HG03469 (cell line): ENCODE results near the gene BACH2.
"Not testable (repeated sequence)": the region's sequence is repeated elsewhere in the genome, so short reads cannot be mapped to it uniquely, and the experiment has no call there.

Experiments
- ATAC-seq: cut with Tn5 transposase; IDR thresholded peaks from one replicate; pipeline ENCODE4 v1.9.1; 2021; ENCODE audit warnings: mild to moderate bottlenecking, moderate library complexity, moderate number of reproducible peaks; ENCODE audit not compliant: unreplicated experiment

BACH2 gene

DNA sequence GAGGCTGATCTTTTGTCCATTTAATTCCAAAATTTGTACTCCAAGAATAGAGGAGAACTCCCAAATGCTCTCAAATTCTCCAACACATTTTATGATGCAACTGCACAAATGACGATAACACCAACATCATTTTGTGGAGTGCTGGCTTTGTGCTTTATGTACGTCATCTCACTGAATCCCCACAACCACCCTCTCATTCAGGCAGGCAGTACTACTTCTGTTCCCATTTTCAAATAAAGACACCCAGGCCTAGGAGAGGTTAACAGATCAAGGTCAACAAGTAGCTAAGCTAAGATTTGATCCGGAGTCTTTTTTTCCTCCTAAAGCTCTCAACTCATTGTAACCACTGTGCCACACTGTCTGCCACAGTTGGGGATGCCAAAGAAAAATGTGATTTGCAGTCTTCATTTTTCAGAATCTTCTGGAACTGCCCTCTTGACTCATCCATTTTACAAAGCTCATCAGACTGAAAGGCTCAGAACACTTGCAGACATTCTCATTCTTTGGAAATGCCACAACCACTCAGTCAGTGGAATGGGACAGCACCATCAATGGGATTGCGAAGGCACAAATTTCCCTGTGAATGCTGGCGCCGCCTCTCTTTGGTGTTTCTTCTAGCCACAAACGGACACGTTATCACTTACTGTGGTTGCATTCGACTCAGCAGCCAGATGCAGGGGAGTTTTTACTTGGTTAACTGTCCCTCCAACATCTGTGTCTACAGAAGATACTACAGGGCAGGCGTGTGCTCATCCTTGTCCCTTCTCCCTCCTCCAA lies 217.9 kb downstream of the BACH2 start:
- no peak for ATAC-seq

DNA sequence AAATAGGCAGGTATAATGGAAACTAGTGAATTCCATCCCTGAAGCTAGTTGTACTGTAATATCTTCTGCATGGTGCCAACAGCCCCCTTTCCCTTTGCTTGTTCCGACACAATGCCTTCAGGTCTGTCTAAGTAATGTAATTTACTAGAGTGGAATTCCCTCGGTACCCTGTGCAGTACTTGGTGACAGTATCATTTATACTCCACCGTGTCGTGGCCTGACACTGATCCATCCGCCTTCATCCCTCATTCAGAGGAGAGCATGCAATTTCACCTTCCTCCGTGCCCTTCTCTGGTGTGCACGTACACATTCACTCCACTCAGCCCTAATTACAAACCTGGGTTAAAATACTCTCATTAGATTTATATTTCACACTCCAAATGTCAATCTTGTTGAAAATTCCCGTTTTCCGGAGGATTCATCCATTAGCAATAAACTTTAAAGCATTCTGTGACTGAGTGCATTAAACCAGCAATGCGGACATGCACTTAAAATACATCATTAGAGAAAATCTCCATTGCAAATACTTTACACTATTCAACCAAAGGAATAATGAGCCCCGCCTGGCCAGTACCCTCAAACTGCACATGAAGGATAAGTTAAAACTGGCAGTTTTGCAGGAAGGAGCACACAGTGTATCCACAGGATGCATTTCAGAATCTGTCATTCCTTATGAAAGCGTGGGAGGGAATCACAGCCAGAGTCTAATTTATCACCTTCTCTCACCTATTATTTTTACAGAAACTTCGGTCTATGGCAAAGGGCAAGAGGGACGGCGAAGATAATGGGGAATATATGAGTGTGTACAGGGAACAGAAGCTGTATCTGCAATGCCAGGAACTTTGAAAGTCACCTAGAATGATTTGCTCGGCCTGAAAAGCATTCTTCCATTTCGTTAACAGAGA lies 219.9 kb downstream of the BACH2 start:
- ATAC-seq, result no peak

DNA sequence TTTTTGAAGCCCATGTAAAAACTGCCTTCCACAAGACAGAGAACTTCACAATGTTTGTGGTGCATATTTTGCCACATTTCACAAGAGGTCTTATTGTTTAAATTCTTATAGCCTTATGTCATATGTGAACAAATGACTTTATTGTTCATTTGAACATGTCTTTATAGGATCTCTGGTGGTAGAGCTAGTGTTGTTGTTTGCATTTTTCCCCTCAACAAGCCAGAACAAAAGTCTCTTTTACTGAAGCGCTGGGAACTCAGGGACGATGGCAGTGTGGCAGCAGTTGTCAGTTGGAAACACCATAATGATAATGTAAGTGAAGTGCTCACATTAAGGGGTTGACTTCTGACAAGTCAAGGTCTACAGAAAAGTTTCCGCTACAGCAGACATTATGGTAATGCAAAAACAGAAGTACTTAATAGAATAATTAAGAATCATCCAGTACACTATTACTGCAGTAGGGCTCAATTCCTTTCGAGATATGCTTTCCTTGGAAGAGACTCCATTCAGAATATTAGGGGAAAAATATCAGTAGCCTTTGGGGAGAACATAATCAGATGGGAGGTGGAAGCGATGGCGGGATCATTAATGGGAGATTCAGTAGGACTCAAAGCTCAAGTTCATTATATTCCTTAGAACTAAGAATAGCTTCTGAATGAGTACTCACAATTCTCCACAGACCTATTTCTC lies 222.3 kb downstream of the BACH2 start:
- no peak for ATAC-seq

DNA sequence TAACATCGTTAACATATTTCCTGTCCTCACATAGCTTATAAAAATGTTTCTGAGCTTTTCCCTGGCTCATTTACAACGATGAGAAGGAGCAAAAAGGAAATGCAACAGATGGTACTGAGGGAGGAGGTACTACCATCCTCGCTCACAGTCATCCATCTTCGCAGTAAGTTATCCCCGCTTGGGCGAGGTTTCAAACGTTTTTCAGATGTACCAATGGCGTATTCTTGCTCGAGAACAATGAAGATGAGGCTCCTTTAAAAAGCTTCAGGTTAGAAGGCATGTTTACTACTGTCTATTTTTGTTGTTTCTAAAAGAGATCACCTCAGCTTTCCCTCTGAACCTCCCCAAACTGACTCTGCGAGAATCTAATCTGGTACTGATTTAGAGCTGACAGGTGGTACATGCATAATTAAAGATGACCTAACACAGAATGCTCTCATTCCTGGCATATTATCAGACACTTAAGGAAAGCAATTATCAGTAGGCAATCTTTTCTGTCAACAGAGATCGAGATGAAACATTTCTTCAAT lies 223.6 kb downstream of the BACH2 start:
- ATAC-seq, result no peak

DNA sequence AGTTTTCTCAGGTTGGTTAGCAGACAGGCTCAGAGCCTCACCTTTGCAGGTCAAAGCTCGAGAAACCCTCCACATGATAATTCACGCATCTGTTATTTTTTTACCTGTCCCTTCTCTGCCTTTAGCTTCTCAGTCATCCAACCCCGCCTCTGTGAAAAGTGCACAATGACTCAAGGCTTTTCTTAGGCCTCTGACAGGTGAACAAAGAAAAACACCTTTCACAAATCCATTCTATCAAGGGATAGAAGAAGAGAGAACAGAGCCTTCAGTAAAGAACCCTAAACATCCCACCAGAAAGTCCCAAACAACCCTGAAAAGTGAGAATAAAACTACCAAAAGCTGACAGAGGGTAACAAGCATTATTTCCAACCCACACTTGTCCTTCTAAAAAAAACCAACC lies 224.1 kb downstream of the BACH2 start:
- no peak for ATAC-seq

DNA sequence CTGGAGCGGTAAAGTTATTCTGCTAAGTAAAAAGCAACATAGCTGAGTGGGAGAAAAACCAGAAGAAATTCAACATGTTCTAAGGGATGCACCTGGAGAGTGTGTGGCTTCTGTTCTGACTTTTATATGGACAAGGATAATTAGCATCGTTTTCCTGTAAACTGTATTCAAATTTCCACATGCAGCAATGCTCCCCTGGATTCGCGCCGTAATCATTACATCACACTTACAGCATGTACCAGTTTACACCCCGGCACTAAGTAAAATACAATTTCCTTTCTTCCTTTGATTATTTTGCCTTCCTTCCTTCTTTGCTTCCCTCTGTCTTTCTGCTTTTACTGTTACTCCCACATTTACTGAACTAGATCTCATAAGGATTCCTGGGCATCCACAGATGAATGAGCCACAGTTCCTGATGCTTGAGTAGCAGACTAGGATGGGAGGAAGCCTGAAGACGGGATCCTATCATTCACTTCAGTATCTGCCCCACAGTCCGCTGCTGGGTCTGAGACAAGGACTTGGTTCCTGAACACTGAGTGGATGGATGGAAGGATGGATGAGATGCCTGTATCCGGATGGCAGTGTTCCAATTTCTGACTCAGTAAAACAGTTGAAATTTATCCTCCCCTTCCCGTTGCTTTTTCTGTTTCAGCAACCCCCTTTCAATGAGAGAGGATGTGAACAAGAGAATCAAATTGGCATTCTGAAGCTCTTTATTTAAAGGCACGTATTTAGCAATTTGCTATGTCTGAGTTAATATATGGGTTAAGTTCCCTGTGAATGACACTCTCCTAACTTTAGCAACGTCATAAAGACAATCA lies 227.7 kb downstream of the BACH2 start:
- ATAC-seq, result no peak

DNA sequence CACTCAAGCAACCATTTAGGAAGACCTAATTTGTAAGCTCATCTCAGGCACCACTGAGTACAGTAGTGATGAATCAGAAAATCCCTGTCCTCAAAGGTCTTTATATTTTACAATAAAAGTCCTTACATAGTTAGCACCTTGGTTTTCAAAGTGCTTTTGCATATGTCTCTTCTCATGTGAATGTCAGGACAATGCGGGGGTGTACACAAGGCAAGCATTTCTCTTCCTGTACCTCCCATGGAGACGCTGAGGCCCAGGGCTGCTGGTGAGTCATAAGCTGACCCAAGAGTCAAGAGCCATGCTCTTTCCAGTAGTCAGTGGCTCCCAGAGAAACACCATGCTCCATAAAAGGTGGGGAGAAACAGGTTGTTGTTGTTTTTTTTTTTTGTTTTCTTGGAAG lies 228.4 kb downstream of the BACH2 start:
- ATAC-seq, result no peak

DNA sequence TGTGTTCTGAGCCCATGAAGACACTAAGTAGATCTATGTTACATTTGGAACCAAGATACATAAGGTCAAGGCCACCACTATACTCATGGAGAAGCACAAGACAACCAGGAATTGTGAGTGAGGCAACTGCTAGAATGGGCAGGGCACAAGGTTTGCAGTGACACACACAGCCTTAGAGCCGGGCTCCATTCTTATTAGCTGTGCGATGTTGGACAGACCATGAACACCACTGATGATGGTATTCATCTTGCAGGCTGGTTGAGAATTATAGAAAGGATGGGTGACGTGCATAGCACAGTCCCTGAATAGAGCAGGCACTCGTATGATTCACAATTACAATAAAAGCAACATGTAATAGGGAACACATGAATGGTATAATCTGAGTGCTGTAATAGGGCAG lies 229.9 kb downstream of the BACH2 start:
- ATAC-seq, result no peak

DNA sequence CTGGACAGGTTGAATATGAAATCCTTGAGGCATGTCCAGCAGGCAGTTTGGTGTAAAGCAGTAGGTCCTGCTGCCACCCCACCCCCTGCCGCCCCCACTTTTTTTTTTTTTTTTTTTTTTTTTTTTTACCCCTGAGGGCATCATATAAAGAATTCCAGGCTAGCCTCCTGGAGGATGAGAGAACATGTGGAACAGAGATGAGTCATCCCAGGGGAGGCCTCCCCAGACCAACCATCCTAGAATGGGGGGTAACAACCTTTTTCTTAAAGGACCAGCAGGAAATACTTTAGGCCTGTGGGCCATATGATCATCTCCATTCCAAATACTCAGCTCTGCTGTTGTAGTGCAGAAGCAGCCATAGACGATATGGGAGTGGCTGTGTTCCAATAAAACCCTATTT lies 231.5 kb downstream of the BACH2 start:
- no peak for ATAC-seq

DNA sequence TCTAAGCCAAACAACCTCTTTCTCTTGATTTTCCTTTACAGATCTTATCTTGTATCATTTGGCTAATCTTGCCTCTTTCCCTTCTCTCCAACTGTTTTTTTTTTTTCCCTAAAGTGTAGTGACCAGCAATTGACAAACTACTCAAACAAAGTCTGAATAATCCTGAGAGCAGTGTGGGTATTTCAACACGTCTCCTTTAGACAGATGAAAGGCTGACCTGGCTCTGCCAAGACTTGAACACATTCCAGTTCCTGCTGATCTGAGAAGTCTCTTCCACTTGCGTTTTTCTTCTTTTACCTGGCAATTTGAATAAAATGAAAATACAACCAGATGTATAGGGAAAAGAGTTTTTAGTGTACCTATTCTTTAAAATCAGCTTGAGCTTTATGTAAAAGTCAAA lies 234.0 kb downstream of the BACH2 start:
- no peak for ATAC-seq

DNA sequence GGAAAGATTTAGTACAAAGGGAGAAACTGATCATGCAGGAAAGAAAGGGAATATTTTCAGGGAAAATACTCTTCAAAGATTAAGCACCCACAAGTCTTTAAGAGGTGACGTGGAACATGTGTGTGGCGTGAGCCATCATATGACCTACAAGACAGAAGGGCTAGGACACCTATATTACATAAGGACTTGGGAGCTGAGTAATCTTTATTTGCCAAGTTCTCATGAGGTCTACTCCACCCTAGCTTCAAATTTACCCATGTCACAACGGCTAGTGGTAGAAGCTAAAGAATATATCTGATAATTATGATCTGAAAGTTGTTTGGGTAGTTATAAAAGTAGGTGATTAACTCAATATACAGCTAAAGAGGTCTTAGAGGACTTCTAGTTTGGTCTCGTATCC lies 234.6 kb downstream of the BACH2 start:
- no peak for ATAC-seq

DNA sequence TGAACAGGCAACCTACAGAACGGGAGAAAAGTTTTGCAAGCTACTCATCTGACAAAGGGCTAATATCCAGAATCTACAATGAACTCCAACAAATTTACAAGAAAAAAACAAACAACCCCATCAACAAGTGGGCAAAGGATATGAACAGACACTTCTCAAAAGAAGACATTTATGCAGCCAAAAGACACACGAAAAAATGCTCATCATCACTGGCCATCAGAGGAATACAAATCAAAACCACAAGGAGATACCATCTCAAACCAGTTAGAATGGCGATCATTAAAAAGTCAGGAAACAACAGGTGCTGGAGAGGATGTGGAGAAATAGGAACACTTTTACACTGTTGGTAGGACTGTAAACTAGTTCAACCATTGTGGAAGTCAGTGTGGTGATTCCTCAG lies 237.5 kb downstream of the BACH2 start:
- not testable (repeated sequence) for ATAC-seq

DNA sequence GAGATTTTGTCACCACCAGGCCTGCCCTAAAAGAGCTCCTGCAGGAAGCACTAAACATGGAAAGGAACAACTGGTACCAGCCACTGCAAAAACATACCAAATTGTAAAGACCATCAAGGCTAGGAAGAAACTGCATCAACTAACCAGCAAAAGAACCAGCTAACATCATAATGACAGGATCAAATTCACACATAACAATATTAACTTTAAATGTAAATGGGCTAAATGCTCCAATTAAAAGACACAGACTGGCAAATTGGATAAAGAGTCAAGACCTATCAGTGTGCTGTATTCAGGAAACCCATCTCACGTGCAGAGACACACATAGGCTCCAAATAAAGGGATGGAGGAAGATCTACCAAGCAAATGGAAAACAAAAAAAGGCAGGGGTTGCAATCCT lies 240.7 kb downstream of the BACH2 start:
- not testable (repeated sequence) for ATAC-seq

DNA sequence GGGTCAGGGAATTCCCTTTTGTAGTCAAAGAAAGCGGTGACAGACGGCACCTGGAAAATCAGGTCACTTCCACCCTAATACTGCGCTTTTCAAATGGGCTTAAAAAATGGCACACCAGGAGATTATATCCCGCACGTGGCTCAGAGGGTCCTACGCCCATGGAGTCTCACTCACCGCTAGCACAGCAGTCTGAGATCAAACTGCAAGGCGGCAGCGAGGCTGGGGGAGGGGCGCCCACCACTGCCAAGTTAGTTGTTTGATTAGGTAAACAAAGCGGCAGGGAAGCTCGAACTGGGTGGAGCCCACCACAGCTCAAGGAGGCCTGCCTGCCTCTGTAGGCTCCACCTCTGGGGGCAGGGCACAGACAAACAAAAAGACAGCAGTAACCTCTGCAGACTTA lies 242.4 kb downstream of the BACH2 start:
- ATAC-seq, result not testable (repeated sequence)

DNA sequence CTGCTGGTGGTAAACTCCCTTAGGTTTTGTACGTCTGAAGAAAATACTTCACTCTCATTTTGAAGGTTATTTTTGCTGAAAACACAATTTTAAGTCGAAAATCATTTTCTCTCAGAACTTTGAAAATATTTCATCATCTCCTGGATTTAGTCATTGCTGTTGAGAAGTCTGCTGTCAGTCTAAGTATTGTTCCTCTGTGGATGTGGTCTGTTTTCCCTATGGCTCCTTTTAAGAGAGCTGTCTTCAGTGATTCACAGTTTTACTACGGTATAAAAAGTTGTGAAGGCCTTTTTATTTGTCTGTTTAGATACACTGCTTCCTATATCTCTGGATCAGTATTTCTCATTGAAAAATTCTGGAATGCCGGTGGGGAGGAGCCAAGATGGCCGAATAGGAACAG lies 243.0 kb downstream of the BACH2 start:
- no peak for ATAC-seq

DNA sequence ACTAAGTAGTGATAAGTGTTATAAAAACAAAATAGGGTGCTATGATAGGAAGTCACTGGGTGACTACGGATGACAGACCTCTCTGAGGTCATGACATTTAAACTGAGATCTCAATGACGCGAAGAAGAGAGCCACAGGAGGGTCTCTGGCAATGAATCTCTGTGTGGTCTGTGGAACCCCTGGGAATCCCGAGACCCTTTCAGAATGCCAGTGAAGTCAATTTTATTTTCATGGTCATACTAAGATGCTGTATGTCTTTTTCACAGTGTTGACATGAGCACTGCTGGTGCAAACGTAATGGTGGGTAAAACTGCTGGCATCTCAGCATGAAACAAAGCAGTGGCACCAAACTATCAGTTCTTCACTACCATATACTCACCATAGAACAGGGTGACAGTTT lies 247.3 kb downstream of the BACH2 start:
- ATAC-seq, result no peak

DNA sequence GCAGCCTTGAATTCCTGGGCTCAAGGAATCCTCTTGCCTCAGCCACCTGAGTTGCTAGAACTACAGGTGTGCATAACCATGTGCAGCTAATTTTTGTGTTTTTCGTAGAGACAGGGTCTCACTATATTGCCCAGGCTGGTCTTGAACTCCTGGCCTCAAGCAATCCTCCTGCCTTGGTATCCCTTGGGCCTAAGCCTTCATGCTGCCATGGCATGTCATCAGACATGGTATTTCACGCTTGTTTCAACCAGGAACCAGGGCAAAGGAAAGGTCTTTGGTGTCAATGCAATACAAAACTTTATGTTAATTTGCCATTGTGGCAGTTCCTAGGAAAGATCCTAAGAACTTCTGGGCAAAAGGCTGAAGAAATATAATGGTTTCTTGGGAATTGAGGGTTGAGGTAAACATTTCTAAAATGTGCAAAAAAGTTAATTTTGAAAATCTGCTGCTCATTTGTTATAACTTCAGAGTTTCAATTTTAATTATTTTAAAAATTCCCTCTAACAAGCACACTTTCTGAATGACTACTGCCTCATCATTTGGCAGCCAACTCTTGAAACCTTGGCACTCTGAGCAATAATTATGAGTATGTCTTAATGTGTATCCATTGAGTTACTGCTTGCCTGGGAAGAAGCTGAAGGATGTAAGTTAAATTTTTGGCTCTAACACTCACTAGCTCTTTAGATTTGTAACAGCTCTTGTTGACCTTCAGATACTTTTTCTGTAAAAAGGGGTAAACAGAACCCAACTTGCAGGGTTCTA lies 248.3 kb downstream of the BACH2 start:
- no peak for ATAC-seq

DNA sequence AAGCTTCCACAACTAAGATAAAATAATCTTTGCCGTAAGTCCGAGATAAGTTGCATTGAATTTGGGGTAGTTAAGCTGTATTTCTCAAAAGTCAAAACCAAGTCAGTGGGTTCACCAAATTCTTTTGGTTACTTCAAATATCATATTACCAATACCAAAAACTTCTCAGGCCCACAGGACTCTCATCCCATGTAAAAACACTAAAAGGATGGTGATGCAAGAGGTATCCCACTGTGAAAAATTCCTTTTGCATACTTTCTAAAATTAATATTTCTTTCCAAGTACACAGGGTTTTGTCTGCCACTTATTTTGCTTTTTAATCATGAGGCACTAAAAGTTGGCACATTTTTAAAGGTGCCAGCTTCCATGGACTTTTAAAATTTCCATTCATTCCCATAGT lies 251.1 kb downstream of the BACH2 start:
- ATAC-seq, result no peak

DNA sequence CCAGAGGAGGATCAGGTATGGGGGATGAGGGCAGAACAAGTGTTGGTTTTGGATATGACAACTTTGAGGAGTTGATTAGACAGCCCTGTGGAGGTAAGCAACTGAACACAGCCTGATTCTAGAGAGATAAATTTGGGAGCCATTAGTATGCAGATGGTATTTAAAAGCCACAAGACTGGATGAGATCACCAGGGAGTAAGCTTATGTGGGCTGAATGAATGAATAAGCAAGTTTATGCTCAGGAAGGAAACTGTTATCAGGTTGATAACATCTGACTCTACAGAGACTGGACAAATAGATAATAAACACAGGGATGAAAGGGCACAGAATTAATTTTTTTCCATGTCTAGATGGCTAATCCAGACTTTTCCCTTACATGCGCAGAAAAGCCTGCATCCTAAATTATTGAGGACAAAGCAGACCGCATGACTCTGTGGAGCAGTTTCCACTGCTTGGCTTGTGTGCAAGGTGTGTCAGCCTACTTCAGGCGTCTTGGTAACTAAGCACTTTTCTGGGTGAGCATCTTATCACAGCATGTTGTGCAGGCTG lies 251.7 kb downstream of the BACH2 start:
- ATAC-seq, result no peak
